Epithelial cell of prostate (primary cell): ENCODE data around the gene AQP2.

ENCODE experiments used
- DNase-seq: peaks from one replicate; pipeline ENCODE4 v3.0.0-alpha.2; 2011; ENCODE audit warnings: low read depth, low spot score
- H3K27ac ChIP-seq: fragments of 450-650 bp; 2 replicates; pipeline ENCODE4 v1.5.1; 2017; ENCODE audit warnings: mild to moderate bottlenecking

AQP2 gene

DNA sequence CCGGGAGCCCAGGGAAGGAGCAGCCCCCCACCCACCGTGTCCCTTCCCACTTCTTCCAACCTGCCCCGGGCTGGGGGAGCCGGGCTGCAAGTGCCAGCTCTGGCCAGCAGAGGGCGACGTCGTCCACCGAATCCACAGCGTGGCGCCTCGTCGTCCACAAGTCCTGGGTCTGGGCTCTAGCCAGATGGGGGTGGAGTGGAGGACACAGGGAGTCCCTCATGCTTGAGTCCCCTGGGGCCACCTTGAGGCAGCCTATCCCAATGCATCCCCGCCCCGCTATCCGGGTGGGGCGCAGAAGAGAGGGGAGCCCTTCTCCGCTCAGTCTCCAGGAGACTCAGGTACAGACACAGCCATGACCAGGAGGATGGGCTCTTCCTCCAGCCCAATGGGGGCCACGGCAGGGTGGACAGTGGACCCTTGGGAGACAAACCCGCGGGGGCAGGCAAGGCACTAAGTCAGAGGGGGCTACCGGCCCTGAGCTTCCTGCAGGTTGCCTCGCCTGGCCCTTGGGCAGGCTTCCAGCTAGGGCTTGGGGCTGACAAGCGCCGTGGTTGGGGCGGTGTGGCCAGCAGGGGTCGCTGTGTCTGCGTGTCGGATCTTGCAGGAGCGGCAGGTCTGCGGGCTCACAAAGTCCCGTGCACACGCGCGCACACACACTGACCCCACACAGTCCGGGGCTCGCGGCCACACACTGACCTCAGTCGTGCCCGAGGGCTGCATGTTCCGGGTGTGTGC is 16.7 kb downstream of the AQP2 start:
- H3K27ac ChIP-seq: no peak overlapping the region
- peak; percentile 34 for DNase-seq

DNA sequence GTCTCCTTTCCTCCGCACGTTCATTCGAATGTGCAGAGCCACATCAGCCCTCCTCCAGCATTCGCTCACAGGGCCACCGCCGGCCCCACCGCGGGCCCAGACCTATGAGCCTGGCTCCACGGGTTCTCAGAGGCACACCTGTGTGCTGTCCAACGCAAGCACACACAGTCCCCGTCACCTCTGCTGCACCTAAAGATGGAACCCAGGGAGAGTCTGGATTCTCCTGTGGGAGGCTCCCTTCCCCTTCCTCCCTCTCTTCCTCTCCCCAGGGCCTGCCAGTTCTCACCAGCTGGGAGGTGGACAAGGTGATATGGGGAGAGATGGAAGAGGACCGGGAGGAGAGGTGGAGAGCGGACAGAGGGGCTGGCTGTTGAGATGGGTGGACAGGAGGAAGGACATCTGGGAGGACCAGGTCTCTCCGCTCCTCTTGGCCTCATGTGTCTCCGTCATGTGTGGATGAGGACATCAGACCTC is 17.3 kb downstream of the AQP2 start:
- DNase-seq: no peak
- H3K27ac ChIP-seq: no peak overlapping the region

- no peak for DNase-seq
- H3K27ac ChIP-seq: no peak overlapping the region
These were observed 17.9 kb downstream of the AQP2 start for GRCh38 chr12:49968471-49968870.

DNA sequence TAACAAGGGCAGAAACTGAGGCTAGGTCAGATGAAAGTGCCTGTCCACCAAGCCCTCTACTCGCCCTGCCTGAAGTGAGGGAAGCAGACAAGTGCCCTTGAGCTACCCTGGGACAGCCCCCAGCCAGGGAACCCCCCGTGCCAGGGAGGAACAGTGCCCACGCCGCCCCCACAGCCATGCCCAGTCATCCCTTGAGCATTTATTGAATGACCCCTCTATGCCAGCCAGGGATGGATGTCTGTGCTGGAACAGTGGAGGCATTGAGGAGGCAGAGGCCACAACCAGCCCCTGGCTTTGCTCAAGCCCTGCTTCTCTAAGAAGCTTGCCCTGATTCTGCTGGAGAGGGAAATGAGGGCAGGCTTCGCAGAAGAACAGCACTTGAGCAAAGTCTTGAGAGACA is 18.5 kb downstream of the AQP2 start:
- no peak overlapping the region for H3K27ac ChIP-seq
- DNase-seq: no peak

- no peak for DNase-seq
- H3K27ac ChIP-seq: no peak overlapping the region
These were observed 19.3 kb downstream of the AQP2 start for GRCh38 chr12:49969651-49970429.

DNA sequence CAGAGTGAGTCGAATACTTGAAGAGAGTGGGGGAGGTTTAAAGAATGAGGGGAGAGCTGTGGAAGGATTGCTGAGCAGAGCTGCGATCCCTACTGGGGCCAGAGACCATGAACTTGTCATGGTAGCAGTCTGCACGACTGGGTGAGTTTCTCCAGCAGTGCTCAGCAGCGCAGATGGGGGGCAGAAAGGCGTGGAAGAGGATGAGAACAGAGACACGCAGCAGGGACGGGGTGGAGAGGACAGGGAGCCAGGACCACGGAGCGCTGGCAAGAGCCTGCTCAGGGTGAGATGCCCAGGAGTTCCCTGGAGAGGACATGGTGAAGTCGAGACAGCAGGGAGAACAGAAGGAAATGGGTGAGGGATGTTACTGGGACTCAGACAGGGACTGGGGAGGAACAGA is 20.1 kb downstream of the AQP2 start:
- DNase-seq: no peak
- H3K27ac ChIP-seq: peak overlapping the region; percentile 22

DNA sequence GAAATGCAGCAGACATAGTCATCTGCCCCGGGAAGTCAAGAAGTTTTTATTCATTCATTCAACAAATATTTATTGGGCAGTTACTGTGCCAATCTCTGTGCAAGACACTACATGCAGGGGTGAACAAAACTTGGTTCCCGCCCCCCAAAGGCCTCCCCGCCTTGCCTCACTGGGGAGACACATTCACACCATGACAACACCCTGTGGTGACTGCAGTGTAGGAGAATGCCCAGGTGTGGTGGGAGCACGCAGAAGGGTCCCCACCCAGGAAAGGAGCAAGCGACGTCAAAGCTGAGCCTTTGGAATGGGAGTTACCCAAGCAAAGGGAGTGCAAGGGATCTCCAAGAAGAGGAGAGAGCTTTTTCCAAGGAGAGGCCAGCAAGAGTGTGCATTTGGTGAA is 20.6 kb downstream of the AQP2 start:
- H3K27ac ChIP-seq: peak overlapping the region; percentile 22
- peak; percentile 54 for DNase-seq

- no peak for DNase-seq
- no peak overlapping the region for H3K27ac ChIP-seq
These were observed 21.6 kb downstream of the AQP2 start for GRCh38 chr12:49972129-49972528.

GRCh38 chr12:49972641-49973360 is 22.3 kb downstream of the AQP2 start, which contains the start of gene AQP6:
AQP6 (plus strand) TSS chr12:49972947; CDS start chr12:49973174, 227 bp downstream.
- DNase-seq: no peak
- H3K27ac ChIP-seq: no peak within 1 kb of the TSS

DNA sequence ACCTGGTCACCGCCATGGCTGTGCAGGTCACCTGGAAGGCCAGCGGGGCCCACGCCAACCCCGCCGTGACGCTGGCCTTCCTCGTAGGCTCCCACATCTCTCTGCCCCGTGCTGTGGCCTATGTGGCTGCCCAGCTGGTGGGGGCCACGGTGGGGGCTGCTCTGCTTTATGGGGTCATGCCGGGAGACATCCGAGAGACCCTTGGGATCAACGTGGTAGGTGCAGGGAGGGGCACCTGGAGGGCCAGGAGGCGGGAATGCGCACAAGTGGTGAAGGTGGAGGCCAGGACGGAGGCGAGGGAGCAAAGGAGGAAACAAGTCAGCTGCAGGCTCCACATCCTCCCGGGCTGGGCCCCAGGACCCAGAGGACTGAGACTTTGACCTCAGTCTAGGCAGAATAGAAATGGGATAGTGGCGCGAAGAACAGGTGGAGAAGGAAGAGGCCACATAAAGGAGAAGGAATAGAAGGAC is 22.9 kb downstream of the AQP2 start:
- no peak overlapping the region for H3K27ac ChIP-seq
- DNase-seq: no peak

GRCh38 chr12:49974231-49974675 is 23.7 kb downstream of the AQP2 start:
- no peak overlapping the region for H3K27ac ChIP-seq
- DNase-seq: no peak

GRCh38 chr12:49974677-49975317 is 24.3 kb downstream of the AQP2 start:
- H3K27ac ChIP-seq: no peak overlapping the region
- DNase-seq: no peak

GRCh38 chr12:49975318-49975761 is 24.8 kb downstream of the AQP2 start:
- H3K27ac ChIP-seq: no peak overlapping the region
- no peak for DNase-seq

- no peak for DNase-seq
- H3K27ac ChIP-seq: no peak overlapping the region
These were observed 26.0 kb downstream of the AQP2 start for GRCh38 chr12:49976557-49976956.

DNA sequence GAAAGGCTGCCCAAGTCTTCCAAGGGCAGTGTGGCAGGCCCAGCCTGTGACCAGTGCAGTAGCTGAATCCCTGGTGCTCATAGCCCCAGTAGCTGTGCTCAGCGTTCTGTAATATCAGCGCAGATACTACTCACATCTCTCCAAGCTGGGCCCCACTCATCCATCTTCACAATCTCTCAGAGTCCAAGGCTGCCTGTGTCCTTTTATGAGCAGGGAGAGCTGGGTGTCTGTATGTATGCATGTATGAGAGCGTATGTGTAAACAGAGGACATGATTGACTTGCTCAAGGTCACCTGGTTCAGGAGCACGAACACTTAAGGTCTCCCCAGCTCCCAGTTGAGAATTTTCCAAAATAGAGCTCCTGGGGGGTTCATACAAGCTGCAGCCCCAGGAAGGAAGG is 27.6 kb downstream of the AQP2 start:
- DNase-seq: no peak
- H3K27ac ChIP-seq: no peak overlapping the region

GRCh38 chr12:49979016-49979586 is 28.6 kb downstream of the AQP2 start:
- no peak for DNase-seq

DNA sequence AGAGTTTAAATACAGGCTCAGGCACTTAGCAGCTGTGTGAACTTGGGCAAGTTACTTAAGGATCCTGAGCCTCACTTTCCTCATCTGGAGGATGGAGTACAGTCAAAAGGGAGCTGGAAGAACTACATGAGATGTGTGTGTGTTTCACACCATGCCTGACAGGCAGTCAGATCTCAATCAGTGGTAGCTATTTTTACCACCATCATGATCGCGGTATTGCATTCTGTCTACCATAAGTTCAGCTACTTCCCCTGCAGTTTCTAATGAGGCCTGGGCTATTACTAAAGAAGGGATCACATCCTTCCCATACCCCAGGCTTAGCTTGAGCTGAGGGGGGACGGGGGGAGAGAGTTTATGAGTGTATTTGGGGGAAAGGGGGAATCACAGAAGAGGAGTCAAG is 29.3 kb downstream of the AQP2 start:
- DNase-seq: no peak
- H3K27ac ChIP-seq: no peak overlapping the region

More at GRCh38 chr12:49979016-49979586, 28.6 kb downstream of the AQP2 start:
- no peak overlapping the region for H3K27ac ChIP-seq

DNA sequence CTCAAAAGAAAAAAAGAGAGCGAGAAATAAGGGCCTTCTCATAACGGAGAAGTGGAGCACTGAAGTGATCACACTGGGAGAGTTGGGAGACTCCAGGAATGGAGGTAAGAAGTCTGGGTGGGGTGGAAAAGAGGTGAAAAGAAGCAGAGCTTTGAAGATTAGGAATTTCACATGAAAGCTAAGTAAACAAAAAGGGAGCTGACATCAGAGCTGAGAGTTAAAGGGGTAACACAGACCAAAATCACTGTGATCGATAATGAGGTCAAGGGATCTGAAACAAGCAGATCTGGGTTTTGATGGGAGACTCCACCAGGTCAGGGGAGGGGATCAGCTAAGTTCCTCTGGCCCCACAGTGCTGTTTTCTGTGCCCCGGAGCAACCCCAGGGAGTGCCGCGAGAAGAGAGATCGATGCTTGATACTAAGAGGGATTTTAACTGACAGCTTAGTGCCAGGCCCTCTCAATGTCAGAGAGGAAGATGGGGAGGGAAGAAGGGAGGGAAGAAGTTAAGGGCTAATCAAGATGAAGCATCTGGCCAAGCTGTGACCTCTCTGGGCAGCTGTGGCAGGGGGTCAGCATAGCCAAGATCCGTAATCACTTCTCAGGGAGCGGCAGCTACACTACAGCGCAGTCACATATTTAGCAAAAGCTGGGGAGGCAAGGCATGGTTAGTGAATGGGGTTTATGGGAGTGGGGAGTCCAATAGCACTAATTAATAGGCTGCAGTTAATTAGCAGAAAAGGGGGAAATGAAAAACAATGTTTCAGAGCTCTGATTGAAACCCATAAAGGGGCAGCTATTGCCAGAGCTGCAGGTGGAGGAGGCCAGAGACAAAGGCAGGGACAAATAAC is 30.2 kb downstream of the AQP2 start:
- no peak for DNase-seq
- H3K27ac ChIP-seq: no peak overlapping the region
